ENCODE data around the gene MRPL11.

GRCh38 chr11:66448523-66448922, 9.9 kb upstream of the MRPL11 start:
- TF ChIP-seq CTCF (IDR thresholded peaks at IDR 0.05): no peak
- TF ChIP-seq POLR2AphosphoS5 (IDR thresholded peaks at IDR 0.05): no peak
- TF ChIP-seq POLR2A (IDR thresholded peaks at IDR 0.05): no peak
- no peak for TF ChIP-seq EP300 (IDR thresholded peaks at IDR 0.05)
